ENCODE results near the gene UNC5A.

Gene UNC5A

DNA sequence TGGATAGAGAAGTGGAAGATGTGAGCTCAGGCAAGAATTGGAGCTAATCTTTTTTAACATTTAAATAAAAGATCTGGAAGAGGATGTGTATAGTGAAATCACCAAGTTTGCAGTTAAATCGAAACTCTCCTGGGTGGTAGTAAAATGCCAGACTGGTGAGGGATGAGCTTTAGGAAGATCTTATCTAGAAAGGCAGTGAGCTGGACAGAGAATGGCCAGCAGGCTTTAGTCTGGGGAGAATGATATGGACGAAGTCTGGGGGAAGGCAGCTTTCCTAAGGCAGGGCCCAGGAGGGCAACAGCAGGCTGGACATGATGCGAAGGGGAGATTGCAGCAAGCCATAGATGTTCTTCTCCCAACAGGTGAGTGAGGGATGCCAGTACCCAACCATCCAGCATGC lies 25.6 kb downstream of the UNC5A start:
- no peak overlapping the region for H2AFZ ChIP-seq (ENCODE audit: low read depth, low read length)
- no peaks in the 10 kb centered on the region for H3K27me3 ChIP-seq (ENCODE audit: insufficient read depth, low read length, poor library complexity)
- H3K36me3 ChIP-seq (ENCODE audit: insufficient read depth, low read length), result no peaks in the 10 kb centered on the region
- DNase-seq, result no peak
- H4K20me1 ChIP-seq (ENCODE audit: insufficient read depth, low read length), result peaks cover 21% of the 10 kb centered on the region
- TF ChIP-seq, protein P1, sequence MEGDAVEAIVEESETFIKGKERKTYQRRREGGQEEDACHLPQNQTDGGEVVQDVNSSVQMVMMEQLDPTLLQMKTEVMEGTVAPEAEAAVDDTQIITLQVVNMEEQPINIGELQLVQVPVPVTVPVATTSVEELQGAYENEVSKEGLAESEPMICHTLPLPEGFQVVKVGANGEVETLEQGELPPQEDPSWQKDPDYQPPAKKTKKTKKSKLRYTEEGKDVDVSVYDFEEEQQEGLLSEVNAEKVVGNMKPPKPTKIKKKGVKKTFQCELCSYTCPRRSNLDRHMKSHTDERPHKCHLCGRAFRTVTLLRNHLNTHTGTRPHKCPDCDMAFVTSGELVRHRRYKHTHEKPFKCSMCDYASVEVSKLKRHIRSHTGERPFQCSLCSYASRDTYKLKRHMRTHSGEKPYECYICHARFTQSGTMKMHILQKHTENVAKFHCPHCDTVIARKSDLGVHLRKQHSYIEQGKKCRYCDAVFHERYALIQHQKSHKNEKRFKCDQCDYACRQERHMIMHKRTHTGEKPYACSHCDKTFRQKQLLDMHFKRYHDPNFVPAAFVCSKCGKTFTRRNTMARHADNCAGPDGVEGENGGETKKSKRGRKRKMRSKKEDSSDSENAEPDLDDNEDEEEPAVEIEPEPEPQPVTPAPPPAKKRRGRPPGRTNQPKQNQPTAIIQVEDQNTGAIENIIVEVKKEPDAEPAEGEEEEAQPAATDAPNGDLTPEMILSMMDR (IDR thresholded peaks at IDR 0.05; ENCODE audit: borderline replicate concordance, extremely low read depth, low read length, poor library complexity, severe bottlenecking), result no peak
- no peak for TF ChIP-seq EZH2 (IDR thresholded peaks at IDR 0.05; ENCODE audit: borderline replicate concordance, low read depth, low read length, severe bottlenecking)
- H3K79me2 ChIP-seq (ENCODE audit: insufficient read depth, low read length), result no peaks in the 10 kb centered on the region
- ATAC-seq (ENCODE audit: insufficient read depth, low read depth), result no peak
- H3K4me1 ChIP-seq (ENCODE audit: insufficient read depth, low read length), result no peaks in the 10 kb centered on the region
- no peak overlapping the region for H3K4me2 ChIP-seq (ENCODE audit: insufficient read depth, low read length)
- H3K9me3 ChIP-seq (ENCODE audit: insufficient read depth, low read length, severe bottlenecking), result no peaks in the 10 kb centered on the region
- H3K9ac ChIP-seq (ENCODE audit: low read depth, low read length), result no peak overlapping the region
- no peak overlapping the region for H3K27ac ChIP-seq (ENCODE audit: low read length)
- no peak overlapping the region for H3K4me3 ChIP-seq (ENCODE audit: low read depth in 1 of 2, low read length in 2 of 2)

DNA sequence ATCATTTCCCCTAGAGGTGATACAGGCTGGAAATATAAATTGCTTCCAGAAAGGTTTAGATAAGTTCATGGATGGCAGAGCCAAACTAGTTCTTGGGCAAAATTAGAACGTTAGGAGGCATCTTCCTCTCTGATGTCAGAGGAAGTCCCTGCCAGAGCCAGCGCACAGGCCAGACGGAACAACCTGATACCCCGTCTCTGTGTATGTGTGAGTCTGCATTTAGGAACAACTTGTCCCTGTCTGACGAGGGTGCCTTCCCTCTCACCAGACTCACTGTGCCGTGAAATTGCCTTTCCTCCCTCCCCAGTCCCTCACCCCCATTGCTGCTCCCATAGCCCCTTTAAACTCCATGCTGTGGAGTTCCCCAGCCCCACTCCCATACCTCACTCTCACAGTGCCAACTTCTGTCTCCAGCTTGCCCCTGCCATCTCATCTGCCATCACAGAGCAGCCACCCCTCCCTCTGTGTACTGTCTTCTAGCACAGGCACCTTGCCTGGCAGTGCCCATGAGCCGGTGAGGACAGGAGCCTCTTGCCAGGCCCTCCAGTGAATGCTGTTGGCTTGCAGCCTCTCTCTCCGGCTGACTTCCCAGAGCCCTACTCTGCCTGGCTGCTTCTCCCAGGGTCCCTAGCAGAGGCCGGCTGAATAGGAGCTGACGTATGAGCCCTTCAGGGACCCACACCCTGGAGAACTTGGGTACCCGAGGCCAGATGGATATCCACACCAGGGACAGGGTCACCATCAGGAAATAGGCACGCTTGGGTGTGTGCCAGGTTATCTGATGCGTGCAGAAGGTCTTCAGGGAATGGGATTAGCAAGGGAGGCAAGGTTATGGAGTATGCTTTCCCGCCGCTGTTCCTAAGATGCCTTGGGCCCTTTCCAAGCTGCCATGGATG lies 26.7 kb downstream of the UNC5A start:
- Histone ChIP-seq H3K4me1 (ENCODE audit: insufficient read depth, low read length) (no peaks in the 10 kb centered on the region), H3K9me3 (ENCODE audit: insufficient read depth, low read length, severe bottlenecking) (no peaks in the 10 kb centered on the region), H3K4me2 (ENCODE audit: insufficient read depth, low read length) (no peak overlapping the region), H3K79me2 (ENCODE audit: insufficient read depth, low read length) (no peaks in the 10 kb centered on the region), H3K27me3 (ENCODE audit: insufficient read depth, low read length, poor library complexity) (no peaks in the 10 kb centered on the region), H2AFZ (ENCODE audit: low read depth, low read length) (no peak overlapping the region), H3K9ac (ENCODE audit: low read depth, low read length) (no peak overlapping the region), H3K27ac (ENCODE audit: low read length) (no peak overlapping the region), H3K36me3 (ENCODE audit: insufficient read depth, low read length) (no peaks in the 10 kb centered on the region), H4K20me1 (ENCODE audit: insufficient read depth, low read length) (peaks cover 26% of the 10 kb centered on the region), H3K4me3 (ENCODE audit: low read depth in 1 of 2, low read length in 2 of 2) (no peak overlapping the region)
- TF ChIP-seq, protein P1 (IDR thresholded peaks at IDR 0.05; ENCODE audit: borderline replicate concordance, extremely low read depth, low read length, poor library complexity, severe bottlenecking), result no peak
- TF ChIP-seq EZH2 (IDR thresholded peaks at IDR 0.05; ENCODE audit: borderline replicate concordance, low read depth, low read length, severe bottlenecking), result no peak
- ATAC-seq (ENCODE audit: insufficient read depth, low read depth) (no peak), DNase-seq (no peak)

DNA sequence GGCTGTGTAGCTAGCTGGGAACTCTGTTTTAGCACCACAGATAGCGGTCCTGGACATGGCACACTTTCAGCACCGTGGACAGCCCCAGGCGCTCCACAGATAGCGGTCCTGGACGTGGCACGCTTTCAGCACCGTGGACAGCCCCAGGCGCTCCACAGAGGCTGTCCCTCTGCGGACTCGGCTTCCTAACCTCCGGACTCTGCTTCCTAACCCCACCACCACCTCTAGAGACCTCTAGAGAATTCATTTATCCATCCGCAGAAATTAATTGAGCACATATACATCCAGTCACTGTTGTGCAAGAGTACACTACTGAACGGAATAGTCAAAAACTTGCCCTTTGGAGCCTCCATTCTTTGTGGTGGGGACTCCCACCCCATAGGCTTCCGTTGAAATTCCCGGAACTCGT lies 27.4 kb downstream of the UNC5A start:
- Histone ChIP-seq H3K27ac (ENCODE audit: low read length) (no peak overlapping the region), H3K27me3 (ENCODE audit: insufficient read depth, low read length, poor library complexity) (no peaks in the 10 kb centered on the region), H3K9me3 (ENCODE audit: insufficient read depth, low read length, severe bottlenecking) (no peaks in the 10 kb centered on the region), H2AFZ (ENCODE audit: low read depth, low read length) (no peak overlapping the region), H4K20me1 (ENCODE audit: insufficient read depth, low read length) (peaks cover 26% of the 10 kb centered on the region), H3K4me1 (ENCODE audit: insufficient read depth, low read length) (no peaks in the 10 kb centered on the region), H3K36me3 (ENCODE audit: insufficient read depth, low read length) (no peaks in the 10 kb centered on the region), H3K79me2 (ENCODE audit: insufficient read depth, low read length) (no peaks in the 10 kb centered on the region), H3K4me3 (ENCODE audit: low read depth in 1 of 2, low read length in 2 of 2) (no peak overlapping the region), H3K4me2 (ENCODE audit: insufficient read depth, low read length) (no peak overlapping the region), H3K9ac (ENCODE audit: low read depth, low read length) (no peak overlapping the region)
- DNase-seq (peak; percentile 87), ATAC-seq (ENCODE audit: insufficient read depth, low read depth) (peak; percentile 99)
- TF ChIP-seq EZH2 (IDR thresholded peaks at IDR 0.05; ENCODE audit: borderline replicate concordance, low read depth, low read length, severe bottlenecking), result no peak
- TF ChIP-seq, protein P1 (IDR thresholded peaks at IDR 0.05; ENCODE audit: borderline replicate concordance, extremely low read depth, low read length, poor library complexity, severe bottlenecking), result no peak
